GM12878 (cell line): ENCODE measurements around the gene FAM3B. TPM values are rescaled to one million over a fixed set of nuclear protein-coding genes. Genes with fewer than 3 reads are reported as not detected.

ENCODE experiments used
- ATAC-seq: fragments of 200-7000 bp; cut with Tn5 transposase; 3 replicates; pipeline ENCODE4 v1.9.1; 2020; ENCODE audit warnings: mild to moderate bottlenecking, moderate library complexity
- BruUV-seq: library from RNA; stranded (reverse); fragments of 400-500 nt; replicated peaks from 2 replicates; lab custom pipeline; 2021; lab: Mats Ljungman, UMichigan
- CTCF ChIA-PET: fragments of 300-600 bp; sonication (Branson Sonifier 250); formaldehyde crosslinking; extraction: SDS; loops from one replicate; lab custom pipeline; 2021; ENCODE audit warnings: inconsistent platforms; lab: Yijun Ruan, JAX
- POLR2A ChIA-PET: fragments of 350-600 bp; formaldehyde crosslinking; extraction: SDS; loops from one replicate; lab custom pipeline; 2021; ENCODE audit warnings: inconsistent platforms; lab: Charles Lee
- RAD21 ChIA-PET: fragments of 300-600 bp; sonication (Branson Sonifier 250); formaldehyde crosslinking; loops from one replicate; lab custom pipeline; 2023; ENCODE audit warnings: antibody characterized with exemption; ENCODE audit not compliant: unreplicated experiment; lab: Charles Lee
- SMC1A ChIA-PET: fragments of 300-600 bp; sonication (Branson Sonifier 250); formaldehyde crosslinking; loops from one replicate; lab custom pipeline; 2023; ENCODE audit not compliant: unreplicated experiment, uncharacterized antibody; lab: Charles Lee
- DNase-seq: peaks from one replicate; pipeline ENCODE4 v3.0.0-alpha.2; 2011; ENCODE audit warnings: low read depth, low spot score
- FAIRE-seq: peaks from 3 replicates; lab custom pipeline; 2011; peaks lifted over from hg19 to GRCh38; lab: Jason Lieb, UNC
- H2AFZ ChIP-seq: 2 replicates; pipeline ENCODE4 v1.6.0; 2011; ENCODE audit warnings: low read depth, low read length, control low read depth; ENCODE audit not compliant: control insufficient read depth
- H3K27ac ChIP-seq: 2 replicates; pipeline ENCODE4 v1.5.1; 2011; ENCODE audit warnings: control low read depth; ENCODE audit not compliant: control insufficient read depth, insufficient read depth
- H3K27me3 ChIP-seq, 2 experiments: replicated peaks in 1 of 2; 2 replicates each; pipeline versions ENCODE4 v1.6.0 to v1.6.1; 2011; ENCODE audit warnings: low read length in 1 of 2; ENCODE audit not compliant: control insufficient read depth in 2 of 2, insufficient read depth in 2 of 2
- H3K36me3 ChIP-seq, 2 experiments: 2 replicates each; pipeline ENCODE4 v1.5.1; 2011; ENCODE audit warnings: low read length in 1 of 2; ENCODE audit not compliant: control insufficient read depth in 2 of 2, insufficient read depth in 2 of 2
- H3K4me1 ChIP-seq: 2 replicates; pipeline ENCODE4 v1.6.1; 2011; ENCODE audit warnings: mild to moderate bottlenecking, low read length, moderate library complexity, mixed read lengths; ENCODE audit not compliant: control insufficient read depth, insufficient read depth
- H3K4me2 ChIP-seq: 2 replicates; pipeline ENCODE4 v1.6.0; 2011; ENCODE audit warnings: control low read depth; ENCODE audit not compliant: control insufficient read depth, insufficient read depth
- H3K4me3 ChIP-seq: fragments of 200-600 bp; sonication (generic); 2 replicates; pipeline ENCODE4 v1.5.1; 2016
- H3K79me2 ChIP-seq: 2 replicates; pipeline ENCODE4 v1.6.0; 2011; ENCODE audit warnings: low read length; ENCODE audit not compliant: control insufficient read depth, insufficient read depth
- H3K9ac ChIP-seq: 2 replicates; pipeline ENCODE4 v1.8.0; 2011; ENCODE audit warnings: low read length, control low read depth, mixed read lengths; ENCODE audit not compliant: control insufficient read depth, insufficient read depth
- H3K9me3 ChIP-seq: replicated peaks from 3 replicates; pipeline ENCODE4 v1.5.1; 2011; ENCODE audit warnings: mild to moderate bottlenecking, low read length; ENCODE audit not compliant: control insufficient read depth, insufficient read depth
- H4K20me1 ChIP-seq: 2 replicates; pipeline ENCODE4 v1.6.0; 2011; ENCODE audit not compliant: control insufficient read depth, insufficient read depth
- HDAC6 ChIP-seq: fragments of 200-600 bp; sonication (generic); IDR thresholded peaks from one replicate; pipeline ENCODE4 v1.8.0; 2017; ENCODE audit warnings: antibody characterized with exemption; ENCODE audit not compliant: unreplicated experiment
- KDM1A ChIP-seq: fragments of 200-600 bp; sonication (generic); IDR thresholded peaks from 2 replicates; pipeline ENCODE4 v1.6.1; 2016; ENCODE audit warnings: borderline replicate concordance
- LARP7 ChIP-seq: fragments of 450-650 bp; IDR thresholded peaks from 2 replicates; pipeline ENCODE4 v1.6.1; 2017; ENCODE audit warnings: mild to moderate bottlenecking
- SIN3A ChIP-seq: IDR thresholded peaks from 2 replicates; pipeline ENCODE4 v1.6.1; 2012; ENCODE audit warnings: low read depth, low read length, improper control_type of control experiment
- SMARCA5 ChIP-seq: fragments of 450-650 bp; IDR thresholded peaks from 2 replicates; pipeline ENCODE4 v1.6.1; 2017; ENCODE audit warnings: mild to moderate bottlenecking
- SMC3 ChIP-seq: IDR thresholded peaks from 2 replicates; pipeline ENCODE4 v1.6.1; 2011; ENCODE audit warnings: low read length, improper control_type of control experiment, borderline replicate concordance
- SP1 ChIP-seq: IDR thresholded peaks from one replicate; pipeline ENCODE4 v1.6.1; 2011; ENCODE audit warnings: low read depth, low read length
- SUPT20H ChIP-seq: IDR thresholded peaks from 2 replicates; pipeline ENCODE4 v1.6.1; 2011; ENCODE audit warnings: low read depth, mild to moderate bottlenecking, low read length, moderate library complexity, borderline replicate concordance; ENCODE audit not compliant: control insufficient read depth
- ZNF24 ChIP-seq: fragments of 450-650 bp; IDR thresholded peaks from 2 replicates; pipeline ENCODE4 v1.6.1; 2017; ENCODE audit warnings: antibody characterized with exemption, mild to moderate bottlenecking
- WGBS: methylation state at CpG from one replicate; pipeline ENCODE4 v1.1.6; 2016; ENCODE audit warnings: low lambda C conversion rate; ENCODE audit not compliant: insufficient replicate concordance, insufficient coverage; ENCODE audit errors: missing lambda C conversion rate; 5-methylcytosine and 5-hydroxymethylcytosine counted together
- in situ Hi-C: fragments of 300-500 bp; cut with MboI; formaldehyde crosslinking; loops from 9 replicates; pipeline ENCODE4 v1.14.3; 2018; ENCODE audit warnings: mixed read lengths
- intact Hi-C: fragments of 100-400 bp; cut with micrococcal nuclease; formaldehyde crosslinking; loops from one replicate; pipeline ENCODE4 v1.14.2; 2022; ENCODE audit not compliant: unreplicated experiment
- polyA plus RNA-seq, 11 experiments: library from polyadenylated mRNA; depleted of rRNA in 4 of 11; unstranded in 6 of 11; stranded (reverse) in 5 of 11; fragments of >200 nt; fragmentation: Nextera tagmentation in 4 of 11; fragmentation: Illumina TruSeq in 1 of 11; extraction: Ambion mirVana in 4 of 11; extraction: Trizol in 1 of 11; gene quantifications; 1 replicate in 1 of 11; 2 replicates in 10 of 11; pipeline versions ENCODE4 v1.2.1 to v1.2.3, GENCODE V29; 2011 to 2016; ENCODE audit warnings: inconsistent platforms in 2 of 11, missing spikeins in 2 of 11, low read depth in 1 of 11
- total RNA-seq, 4 experiments: library from RNA; depleted of rRNA in 3 of 4; stranded (reverse); fragments of >200 nt in 3 of 4; fragmentation: Illumina TruSeq in 1 of 4; extraction: Trizol in 1 of 4; gene quantifications; 2 replicates each; pipeline versions ENCODE4 v1.2.1 to v1.2.3, GENCODE V29; 2013 to 2021
- TF ChIP-seq, protein P1 (sequence below): fragments of 450-650 bp; formaldehyde crosslinking; IDR thresholded peaks from 2 replicates; pipeline ENCODE4 v1.5.0; 2022; ENCODE audit warnings: mild to moderate bottlenecking, missing genetic modification characterization
- TF ChIP-seq, protein P2 (sequence below): fragments of 450-650 bp; IDR thresholded peaks from 2 replicates; pipeline ENCODE4 v1.6.1; 2017; ENCODE audit warnings: mild to moderate bottlenecking, moderate library complexity
- TF ChIP-seq, protein P3 (sequence below): fragments of 150-350 bp; IDR thresholded peaks from 2 replicates; pipeline ENCODE4 v1.6.1; 2016; ENCODE audit warnings: low read depth, low read length

FAM3B gene
- total and polyA plus RNA-seq, 10 of the 15 experiments (the other 5 are each of a cell fraction or from before 2014, with no cell fraction given): 0.12 TPM; not detected in 9

DNA sequence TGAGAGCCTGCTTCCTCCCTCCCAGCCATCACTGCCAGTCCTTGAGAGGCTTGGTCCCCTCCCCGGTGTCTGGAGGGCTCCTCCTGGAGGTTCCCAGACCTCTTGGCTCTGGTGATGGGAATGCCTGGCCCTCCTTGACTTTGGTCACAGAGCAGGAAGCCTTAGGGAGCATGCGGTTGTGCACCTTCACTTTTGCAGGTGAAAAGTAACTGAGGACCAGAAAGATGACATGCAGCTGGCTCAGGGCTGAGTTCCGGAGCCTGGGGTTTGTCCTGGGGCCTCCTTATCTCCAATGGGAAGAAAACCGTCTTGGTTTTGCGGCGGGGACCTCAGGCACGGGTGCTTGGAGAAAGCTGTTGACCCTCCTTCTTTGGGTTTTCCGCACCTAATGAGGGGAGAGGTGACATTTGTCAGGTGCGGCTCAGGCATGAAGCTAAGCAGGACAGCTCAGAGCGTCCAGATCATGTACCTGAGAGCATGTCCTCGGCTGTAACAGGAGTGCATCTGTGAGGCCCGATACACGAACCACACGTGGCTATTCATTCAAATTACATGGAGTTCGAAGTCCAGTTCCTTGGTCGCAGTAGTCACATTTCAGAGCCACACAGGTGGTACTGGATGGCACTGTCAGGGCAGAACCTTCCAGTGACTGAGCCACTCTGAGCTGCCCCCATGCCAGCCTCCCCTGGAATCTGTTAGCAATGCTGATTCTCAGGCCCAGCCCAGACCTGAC, 44.6 kb downstream of the FAM3B start:
- POLR2A ChIA-PET: interaction anchor here (0.9 to 1.6 kb wide), 4 partner anchors 8 to 64 kb away, joined by 3 to 11 read pairs (median 3); no protein-coding TSS in a partner anchor
- in situ Hi-C loops (no loop called here), intact Hi-C loops (loop anchor here (5.0 to 10.0 kb wide), 4 partner anchors 79 to 864 kb away; no protein-coding TSS in a partner anchor)
- BruUV-seq: no TSS peak
- TF ChIP-seq, protein P1, sequence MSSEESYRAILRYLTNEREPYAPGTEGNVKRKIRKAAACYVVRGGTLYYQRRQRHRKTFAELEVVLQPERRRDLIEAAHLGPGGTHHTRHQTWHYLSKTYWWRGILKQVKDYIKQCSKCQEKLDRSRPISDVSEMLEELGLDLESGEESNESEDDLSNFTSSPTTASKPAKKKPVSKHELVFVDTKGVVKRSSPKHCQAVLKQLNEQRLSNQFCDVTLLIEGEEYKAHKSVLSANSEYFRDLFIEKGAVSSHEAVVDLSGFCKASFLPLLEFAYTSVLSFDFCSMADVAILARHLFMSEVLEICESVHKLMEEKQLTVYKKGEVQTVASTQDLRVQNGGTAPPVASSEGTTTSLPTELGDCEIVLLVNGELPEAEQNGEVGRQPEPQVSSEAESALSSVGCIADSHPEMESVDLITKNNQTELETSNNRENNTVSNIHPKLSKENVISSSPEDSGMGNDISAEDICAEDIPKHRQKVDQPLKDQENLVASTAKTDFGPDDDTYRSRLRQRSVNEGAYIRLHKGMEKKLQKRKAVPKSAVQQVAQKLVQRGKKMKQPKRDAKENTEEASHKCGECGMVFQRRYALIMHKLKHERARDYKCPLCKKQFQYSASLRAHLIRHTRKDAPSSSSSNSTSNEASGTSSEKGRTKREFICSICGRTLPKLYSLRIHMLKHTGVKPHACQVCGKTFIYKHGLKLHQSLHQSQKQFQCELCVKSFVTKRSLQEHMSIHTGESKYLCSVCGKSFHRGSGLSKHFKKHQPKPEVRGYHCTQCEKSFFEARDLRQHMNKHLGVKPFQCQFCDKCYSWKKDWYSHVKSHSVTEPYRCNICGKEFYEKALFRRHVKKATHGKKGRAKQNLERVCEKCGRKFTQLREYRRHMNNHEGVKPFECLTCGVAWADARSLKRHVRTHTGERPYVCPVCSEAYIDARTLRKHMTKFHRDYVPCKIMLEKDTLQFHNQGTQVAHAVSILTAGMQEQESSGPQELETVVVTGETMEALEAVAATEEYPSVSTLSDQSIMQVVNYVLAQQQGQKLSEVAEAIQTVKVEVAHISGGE (CRISPR knock-in tag): no peak
- TF ChIP-seq KDM1A (no peak), ZNF24 (no peak), HDAC6 (no peak), LARP7 (0 out of 2 replicates have a peak, but pooled peaks have one; percentile 40), SMC3 (no peak), SP1 (no peak), SIN3A (no peak), SUPT20H (no peak), SMARCA5 (peak; percentile 77)
- TF ChIP-seq, protein P2, sequence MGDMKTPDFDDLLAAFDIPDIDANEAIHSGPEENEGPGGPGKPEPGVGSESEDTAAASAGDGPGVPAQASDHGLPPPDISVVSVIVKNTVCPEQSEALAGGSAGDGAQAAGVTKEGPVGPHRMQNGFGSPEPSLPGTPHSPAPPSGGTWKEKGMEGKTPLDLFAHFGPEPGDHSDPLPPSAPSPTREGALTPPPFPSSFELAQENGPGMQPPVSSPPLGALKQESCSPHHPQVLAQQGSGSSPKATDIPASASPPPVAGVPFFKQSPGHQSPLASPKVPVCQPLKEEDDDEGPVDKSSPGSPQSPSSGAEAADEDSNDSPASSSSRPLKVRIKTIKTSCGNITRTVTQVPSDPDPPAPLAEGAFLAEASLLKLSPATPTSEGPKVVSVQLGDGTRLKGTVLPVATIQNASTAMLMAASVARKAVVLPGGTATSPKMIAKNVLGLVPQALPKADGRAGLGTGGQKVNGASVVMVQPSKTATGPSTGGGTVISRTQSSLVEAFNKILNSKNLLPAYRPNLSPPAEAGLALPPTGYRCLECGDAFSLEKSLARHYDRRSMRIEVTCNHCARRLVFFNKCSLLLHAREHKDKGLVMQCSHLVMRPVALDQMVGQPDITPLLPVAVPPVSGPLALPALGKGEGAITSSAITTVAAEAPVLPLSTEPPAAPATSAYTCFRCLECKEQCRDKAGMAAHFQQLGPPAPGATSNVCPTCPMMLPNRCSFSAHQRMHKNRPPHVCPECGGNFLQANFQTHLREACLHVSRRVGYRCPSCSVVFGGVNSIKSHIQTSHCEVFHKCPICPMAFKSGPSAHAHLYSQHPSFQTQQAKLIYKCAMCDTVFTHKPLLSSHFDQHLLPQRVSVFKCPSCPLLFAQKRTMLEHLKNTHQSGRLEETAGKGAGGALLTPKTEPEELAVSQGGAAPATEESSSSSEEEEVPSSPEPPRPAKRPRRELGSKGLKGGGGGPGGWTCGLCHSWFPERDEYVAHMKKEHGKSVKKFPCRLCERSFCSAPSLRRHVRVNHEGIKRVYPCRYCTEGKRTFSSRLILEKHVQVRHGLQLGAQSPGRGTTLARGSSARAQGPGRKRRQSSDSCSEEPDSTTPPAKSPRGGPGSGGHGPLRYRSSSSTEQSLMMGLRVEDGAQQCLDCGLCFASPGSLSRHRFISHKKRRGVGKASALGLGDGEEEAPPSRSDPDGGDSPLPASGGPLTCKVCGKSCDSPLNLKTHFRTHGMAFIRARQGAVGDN: no peak
- TF ChIP-seq, protein P3, sequence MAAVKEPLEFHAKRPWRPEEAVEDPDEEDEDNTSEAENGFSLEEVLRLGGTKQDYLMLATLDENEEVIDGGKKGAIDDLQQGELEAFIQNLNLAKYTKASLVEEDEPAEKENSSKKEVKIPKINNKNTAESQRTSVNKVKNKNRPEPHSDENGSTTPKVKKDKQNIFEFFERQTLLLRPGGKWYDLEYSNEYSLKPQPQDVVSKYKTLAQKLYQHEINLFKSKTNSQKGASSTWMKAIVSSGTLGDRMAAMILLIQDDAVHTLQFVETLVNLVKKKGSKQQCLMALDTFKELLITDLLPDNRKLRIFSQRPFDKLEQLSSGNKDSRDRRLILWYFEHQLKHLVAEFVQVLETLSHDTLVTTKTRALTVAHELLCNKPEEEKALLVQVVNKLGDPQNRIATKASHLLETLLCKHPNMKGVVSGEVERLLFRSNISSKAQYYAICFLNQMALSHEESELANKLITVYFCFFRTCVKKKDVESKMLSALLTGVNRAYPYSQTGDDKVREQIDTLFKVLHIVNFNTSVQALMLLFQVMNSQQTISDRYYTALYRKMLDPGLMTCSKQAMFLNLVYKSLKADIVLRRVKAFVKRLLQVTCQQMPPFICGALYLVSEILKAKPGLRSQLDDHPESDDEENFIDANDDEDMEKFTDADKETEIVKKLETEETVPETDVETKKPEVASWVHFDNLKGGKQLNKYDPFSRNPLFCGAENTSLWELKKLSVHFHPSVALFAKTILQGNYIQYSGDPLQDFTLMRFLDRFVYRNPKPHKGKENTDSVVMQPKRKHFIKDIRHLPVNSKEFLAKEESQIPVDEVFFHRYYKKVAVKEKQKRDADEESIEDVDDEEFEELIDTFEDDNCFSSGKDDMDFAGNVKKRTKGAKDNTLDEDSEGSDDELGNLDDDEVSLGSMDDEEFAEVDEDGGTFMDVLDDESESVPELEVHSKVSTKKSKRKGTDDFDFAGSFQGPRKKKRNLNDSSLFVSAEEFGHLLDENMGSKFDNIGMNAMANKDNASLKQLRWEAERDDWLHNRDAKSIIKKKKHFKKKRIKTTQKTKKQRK: no peak
- RAD21 ChIA-PET: interaction anchor here (1.2 to 5.3 kb wide), 4 partner anchors 10 to 78 kb away, joined by 3 to 34 read pairs (median 18); partner anchors contain the start of gene MX1
- CTCF ChIA-PET: interaction anchor here (1.0 to 9.1 kb wide), 4 partner anchors 50 to 207 kb away, joined by 3 to 63 read pairs (median 4); no protein-coding TSS in a partner anchor
- Histone ChIP-seq H3K9me3 (no peaks in the 10 kb centered on the region), H4K20me1 (no peaks in the 10 kb centered on the region), H3K4me3 (peak overlapping the region; percentile 84; the same call in 1 of the 2 replicates), H3K36me3 (no peaks in the 10 kb centered on the region), H3K9ac (peak overlapping the region; percentile 69), H3K4me2 (peak overlapping the region; percentile 46), H2AFZ (no peak overlapping the region), H3K27ac (peak overlapping the region; percentile 89), H3K27me3 (no peaks in the 10 kb centered on the region), H3K79me2 (peaks cover 33% of the 10 kb centered on the region), H3K4me1 (peaks cover 25% of the 10 kb centered on the region)
- WGBS: 85% methylated on average over 16 of the region's 16 CpGs
- no peak for ATAC-seq
- DNase-seq: no peak
- SMC1A ChIA-PET: interaction anchor here (1.0 to 4.1 kb wide), 5 partner anchors 9 to 78 kb away, joined by 3 to 32 read pairs (median 8); no protein-coding TSS in a partner anchor
- FAIRE-seq: no peak
